ENCODE measurements around the gene SLC43A1. TPM values are rescaled to one million over a fixed set of nuclear protein-coding genes. Genes with fewer than 3 reads are reported as not detected.

SLC43A1 gene
- polyA plus RNA-seq, 1 of the 3 experiments (the other 2 are of a cell fraction), result 4.4 TPM

DNA sequence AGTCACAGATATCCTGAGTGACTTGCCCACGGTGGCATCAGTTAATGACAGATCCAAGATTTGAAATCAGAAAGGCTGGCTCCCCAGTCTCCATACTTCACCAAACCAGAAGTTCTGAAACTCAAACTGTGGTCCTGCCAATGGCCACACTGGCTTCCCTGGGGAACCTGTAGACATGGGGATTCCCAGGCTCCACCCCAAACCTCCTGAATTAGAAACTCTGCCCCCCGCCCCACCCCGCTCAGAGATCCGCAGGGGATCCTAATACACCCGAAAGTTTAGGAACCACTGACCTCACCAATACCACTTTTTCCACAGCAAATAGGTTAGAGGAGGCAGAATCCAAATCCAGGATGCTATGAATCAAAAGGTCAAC lies 39.8 kb downstream of the SLC43A1 start:
- 87% methylated on average over 5 of the region's 5 CpGs for WGBS (ENCODE audit: low lambda C conversion rate)
- DNase-seq, result no peak
- Histone ChIP-seq H3K36me3 (replicated peaks in 1 of 2; ENCODE audit: control insufficient read depth in 1 of 2, insufficient read depth in 2 of 2, low read length in 1 of 2) (no peaks in the 10 kb centered on the region), H2AFZ (ENCODE audit: low read depth) (no peak overlapping the region), H3K27me3 (ENCODE audit: insufficient read depth) (0 out of 2 replicates have a peak, but pooled peaks cover 10% of the 10 kb centered on the region), H3K79me2 (ENCODE audit: insufficient read depth) (no peaks in the 10 kb centered on the region), H3K9me2 (no peaks in the 10 kb centered on the region), H3K27ac (ENCODE audit: low read depth in 2 of 2, low read length in 1 of 2) (no peak overlapping the region), H3K4me1 (ENCODE audit: control insufficient read depth in 1 of 2, insufficient read depth in 2 of 2, low read depth in 1 of 2, low read length in 1 of 2) (peaks cover 0 to 8% of the 10 kb centered on the region in 2 experiments; a peak in 1 of 4 replicates), H3K9me3 (no peaks in the 10 kb centered on the region), H3K4me2 (no peak overlapping the region), H4K20me1 (ENCODE audit: insufficient read depth) (no peaks in the 10 kb centered on the region), H3K4me3 (ENCODE audit: low read depth in 2 of 2, low read length in 1 of 2) (no peak overlapping the region; a peak in 1 of 4 replicates), H3K9ac (no peak overlapping the region), H3F3A (replicated peaks; ENCODE audit: insufficient read depth) (no peaks in the 10 kb centered on the region)
- TF ChIP-seq TAF1 (IDR thresholded peaks at IDR 0.05; ENCODE audit: borderline replicate concordance, low read depth, low read length) (no peak), TEAD4 (IDR thresholded peaks at IDR 0.05; ENCODE audit: borderline replicate concordance, insufficient read depth) (no peak), YY1 (IDR thresholded peaks at IDR 0.05; ENCODE audit: low read depth) (no peak), CTCF (IDR thresholded peaks at IDR 0.05) (no peak)
- POLR2A ChIA-PET, result no interaction called here
- CTCF ChIA-PET, result interaction anchor here (0.6 to 27.2 kb wide), 9 partner anchors 7 to 1491 kb away, joined by 4 to 517 read pairs (median 17); partner anchors contain the start of genes RTN4RL2 and TIMM10

GRCh38 chr11:57475191-57475590 lies 40.3 kb downstream of the SLC43A1 start:
- H3K9me3 ChIP-seq, result no peaks in the 10 kb centered on the region
- H3K4me2 ChIP-seq, result no peak overlapping the region
- 0 out of 2 replicates have a peak, but pooled peaks cover 5% of the 10 kb centered on the region for H3K27me3 ChIP-seq (ENCODE audit: insufficient read depth)
- H3K27ac ChIP-seq (ENCODE audit: low read depth in 2 of 2, low read length in 1 of 2), result no peak overlapping the region
- H3K9me2 ChIP-seq, result no peaks in the 10 kb centered on the region
- no peak overlapping the region for H3K9ac ChIP-seq
- H3K36me3 ChIP-seq (replicated peaks in 1 of 2; ENCODE audit: control insufficient read depth in 1 of 2, insufficient read depth in 2 of 2, low read length in 1 of 2), result no peaks in the 10 kb centered on the region
- H4K20me1 ChIP-seq (ENCODE audit: insufficient read depth), result no peaks in the 10 kb centered on the region
- POLR2A ChIA-PET, result no interaction called here
- no peak overlapping the region for H2AFZ ChIP-seq (ENCODE audit: low read depth)
- DNase-seq, result no peak
- H3K79me2 ChIP-seq (ENCODE audit: insufficient read depth), result no peaks in the 10 kb centered on the region
- TF ChIP-seq TCF12 (IDR thresholded peaks at IDR 0.05) (no peak), TEAD4 (IDR thresholded peaks at IDR 0.05; ENCODE audit: borderline replicate concordance, insufficient read depth) (no peak), RAD21 (IDR thresholded peaks at IDR 0.05; ENCODE audit: low read length) (no peak), NFIC (IDR thresholded peaks at IDR 0.05; ENCODE audit: borderline replicate concordance) (no peak), SIN3A (IDR thresholded peaks at IDR 0.05; ENCODE audit: borderline replicate concordance, low read depth, low read length) (no peak), RCOR1 (IDR thresholded peaks at IDR 0.05; ENCODE audit: low read length) (no peak), REST (IDR thresholded peaks at IDR 0.05; ENCODE audit: low read depth, low read length) (no peak), IRF3 (IDR thresholded peaks at IDR 0.05; ENCODE audit: low read depth, low read length) (no peak), RFX5 (IDR thresholded peaks at IDR 0.05; ENCODE audit: low read length) (no peak), MXI1 (IDR thresholded peaks at IDR 0.05; ENCODE audit: low read depth, low read length) (no peak), PBX3 (IDR thresholded peaks at IDR 0.05) (no peak)
- TF ChIP-seq, protein P1, sequence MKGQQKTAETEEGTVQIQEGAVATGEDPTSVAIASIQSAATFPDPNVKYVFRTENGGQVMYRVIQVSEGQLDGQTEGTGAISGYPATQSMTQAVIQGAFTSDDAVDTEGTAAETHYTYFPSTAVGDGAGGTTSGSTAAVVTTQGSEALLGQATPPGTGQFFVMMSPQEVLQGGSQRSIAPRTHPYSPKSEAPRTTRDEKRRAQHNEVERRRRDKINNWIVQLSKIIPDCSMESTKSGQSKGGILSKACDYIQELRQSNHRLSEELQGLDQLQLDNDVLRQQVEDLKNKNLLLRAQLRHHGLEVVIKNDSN (IDR thresholded peaks at IDR 0.05; ENCODE audit: borderline replicate concordance, low read depth), result no peak
- TF ChIP-seq, protein P2, sequence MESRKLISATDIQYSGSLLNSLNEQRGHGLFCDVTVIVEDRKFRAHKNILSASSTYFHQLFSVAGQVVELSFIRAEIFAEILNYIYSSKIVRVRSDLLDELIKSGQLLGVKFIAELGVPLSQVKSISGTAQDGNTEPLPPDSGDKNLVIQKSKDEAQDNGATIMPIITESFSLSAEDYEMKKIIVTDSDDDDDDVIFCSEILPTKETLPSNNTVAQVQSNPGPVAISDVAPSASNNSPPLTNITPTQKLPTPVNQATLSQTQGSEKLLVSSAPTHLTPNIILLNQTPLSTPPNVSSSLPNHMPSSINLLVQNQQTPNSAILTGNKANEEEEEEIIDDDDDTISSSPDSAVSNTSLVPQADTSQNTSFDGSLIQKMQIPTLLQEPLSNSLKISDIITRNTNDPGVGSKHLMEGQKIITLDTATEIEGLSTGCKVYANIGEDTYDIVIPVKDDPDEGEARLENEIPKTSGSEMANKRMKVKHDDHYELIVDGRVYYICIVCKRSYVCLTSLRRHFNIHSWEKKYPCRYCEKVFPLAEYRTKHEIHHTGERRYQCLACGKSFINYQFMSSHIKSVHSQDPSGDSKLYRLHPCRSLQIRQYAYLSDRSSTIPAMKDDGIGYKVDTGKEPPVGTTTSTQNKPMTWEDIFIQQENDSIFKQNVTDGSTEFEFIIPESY (IDR thresholded peaks at IDR 0.05; ENCODE audit: borderline replicate concordance, low read depth), result no peak
- H3K4me1 ChIP-seq (ENCODE audit: control insufficient read depth in 1 of 2, insufficient read depth in 2 of 2, low read depth in 1 of 2, low read length in 1 of 2), result peaks cover 0 to 8% of the 10 kb centered on the region in 2 experiments; a peak in 1 of 4 replicates
- no peak overlapping the region for H3K4me3 ChIP-seq (ENCODE audit: low read depth in 2 of 2, low read length in 1 of 2)
- CTCF ChIA-PET, result interaction anchor here (0.6 to 6.4 kb wide), 10 partner anchors 8 to 1492 kb away, joined by 3 to 38 read pairs (median 6); partner anchors contain the start of gene UBE2L6
- 43% methylated on average over 1 of the region's 1 CpG for WGBS (ENCODE audit: low lambda C conversion rate)
- H3F3A ChIP-seq (replicated peaks; ENCODE audit: insufficient read depth), result no peaks in the 10 kb centered on the region

Data from SK-N-SH (cell line).